Measurements from ENCODE around the gene THEM4. TPM values are rescaled to one million over a fixed set of nuclear protein-coding genes. Genes with fewer than 3 reads are reported as not detected.

The THEM4 gene
- total RNA-seq, 1 donor from 2014 or later = 5.3 TPM

Small RNA genes within 50 kb of the gene (small RNA-seq; reads per million reads assigned to genes)
- gene RF00019 = not detected

Other genes with a start within 250 kb of the THEM4 start
- gene CELF3, start 192.7 kb downstream of the THEM4 start, total RNA-seq = 33.0 TPM
- 9.8 TPM for gene RIIAD1, start 188.0 kb downstream of the THEM4 start, total RNA-seq
- 73.4 TPM for gene MRPL9, start 146.0 kb downstream of the THEM4 start, total RNA-seq
- 17.1 TPM for gene TDRKH, start 119.0 kb downstream of the THEM4 start, total RNA-seq
- gene LINGO4, start 104.1 kb downstream of the THEM4 start, total RNA-seq = not detected
- under 0.01 TPM for gene RORC, start 77.7 kb downstream of the THEM4 start, total RNA-seq
- under 0.01 TPM for gene C2CD4D, start 69.7 kb downstream of the THEM4 start, total RNA-seq
- gene THEM5, start 55.8 kb downstream of the THEM4 start, total RNA-seq = not detected
- 2.4 TPM for gene S100A10, start 84.3 kb upstream of the THEM4 start, total RNA-seq
- 1.6 TPM for gene S100A11, start 127.5 kb upstream of the THEM4 start, total RNA-seq
- not detected for gene TCHHL1, start 179.6 kb upstream of the THEM4 start, total RNA-seq
- gene TCHH, start 205.9 kb upstream of the THEM4 start, total RNA-seq = under 0.01 TPM
- gene RPTN, start 249.7 kb upstream of the THEM4 start, total RNA-seq = not detected